Measurements from ENCODE around the gene MISP. TPM values are rescaled to one million over a fixed set of nuclear protein-coding genes. Genes with fewer than 3 reads are reported as not detected.

MISP gene
- total RNA-seq, 2 experiments from 2014 or later: not detected

- peaks cover under 1% of the 10 kb centered on the region for H3K27me3 Mint-ChIP-seq
- peaks cover 43% of the 10 kb centered on the region for H3K4me1 Mint-ChIP-seq
- ATAC-seq (no peak), DNase-seq (no peak)
- H3K9me3 Mint-ChIP-seq (ENCODE audit: low read depth): no peaks in the 10 kb centered on the region
- H3K27ac Mint-ChIP-seq: peak overlapping the region; percentile 54
- peak overlapping the region; percentile 69 for H3K4me3 Mint-ChIP-seq
- peaks cover 51% of the 10 kb centered on the region for H3K36me3 Mint-ChIP-seq
- CTCF ChIA-PET: interaction anchor here (1.1 kb wide), 1 partner anchor 122 kb away, joined by 3 read pairs; no protein-coding TSS in a partner anchor
Measured at GRCh38 chr19:801861-802497, 51.1 kb downstream of the MISP start.

GRCh38 chr19:802498-803098, 51.7 kb downstream of the MISP start:
- ATAC-seq: no peak
- peaks cover 57% of the 10 kb centered on the region for H3K36me3 Mint-ChIP-seq
- H3K9me3 Mint-ChIP-seq (ENCODE audit: low read depth): no peaks in the 10 kb centered on the region
- no peak for DNase-seq
- CTCF ChIA-PET: interaction anchor here (1.1 kb wide), 1 partner anchor 121 kb away, joined by 3 read pairs; no protein-coding TSS in a partner anchor
- no peak overlapping the region for H3K27ac Mint-ChIP-seq
- peaks cover 46% of the 10 kb centered on the region for H3K4me1 Mint-ChIP-seq
- no peaks in the 10 kb centered on the region for H3K27me3 Mint-ChIP-seq
- peak overlapping the region; percentile 20 for H3K4me3 Mint-ChIP-seq

- Mint-ChIP-seq H3K9me3 (ENCODE audit: low read depth) (no peaks in the 10 kb centered on the region), H3K36me3 (peaks cover 62% of the 10 kb centered on the region), H3K27me3 (no peaks in the 10 kb centered on the region), H3K27ac (peak overlapping the region; percentile 15), H3K4me1 (peaks cover 49% of the 10 kb centered on the region), H3K4me3 (no peak overlapping the region)
- no peak for DNase-seq
- CTCF ChIA-PET: interaction anchor here (1.1 kb wide), 1 partner anchor 121 kb away, joined by 3 read pairs; no protein-coding TSS in a partner anchor
- no peak for ATAC-seq
Measured at GRCh38 chr19:803099-803561, 52.2 kb downstream of the MISP start.

- Mint-ChIP-seq H3K27ac (peak overlapping the region; percentile 15), H3K9me3 (ENCODE audit: low read depth) (no peaks in the 10 kb centered on the region), H3K36me3 (peaks cover 58% of the 10 kb centered on the region), H3K4me1 (peaks cover 49% of the 10 kb centered on the region), H3K4me3 (no peak overlapping the region), H3K27me3 (no peaks in the 10 kb centered on the region)
- CTCF ChIA-PET: no interaction called here
- DNase-seq: no peak
- no peak for ATAC-seq
Measured at GRCh38 chr19:803686-804418, 52.9 kb downstream of the MISP start.

GRCh38 chr19:804419-805165, 53.7 kb downstream of the MISP start:
- no peak for DNase-seq
- CTCF ChIA-PET: no interaction called here
- Mint-ChIP-seq H3K27me3 (no peaks in the 10 kb centered on the region), H3K9me3 (ENCODE audit: low read depth) (no peaks in the 10 kb centered on the region), H3K36me3 (peaks cover 52% of the 10 kb centered on the region), H3K4me1 (peaks cover 48% of the 10 kb centered on the region), H3K4me3 (no peak overlapping the region), H3K27ac (no peak overlapping the region)
- no peak for ATAC-seq

GRCh38 chr19:805166-805551, 54.2 kb downstream of the MISP start:
- peaks cover 43% of the 10 kb centered on the region for H3K4me1 Mint-ChIP-seq

GRCh38 chr19:805600-806550, 55.0 kb downstream of the MISP start:
- no peaks in the 10 kb centered on the region for H3K9me3 Mint-ChIP-seq (ENCODE audit: low read depth)
- DNase-seq: no peak
- CTCF ChIA-PET: no interaction called here
- H3K27ac Mint-ChIP-seq: no peak overlapping the region
- peaks cover 52% of the 10 kb centered on the region for H3K36me3 Mint-ChIP-seq
- peaks cover 37% of the 10 kb centered on the region for H3K4me1 Mint-ChIP-seq
- no peak for ATAC-seq
- H3K27me3 Mint-ChIP-seq: no peaks in the 10 kb centered on the region
- no peak overlapping the region for H3K4me3 Mint-ChIP-seq

More at GRCh38 chr19:805166-805551, 54.2 kb downstream of the MISP start:
- Mint-ChIP-seq H3K36me3 (peaks cover 54% of the 10 kb centered on the region), H3K27ac (no peak overlapping the region), H3K4me3 (no peak overlapping the region), H3K9me3 (ENCODE audit: low read depth) (no peaks in the 10 kb centered on the region), H3K27me3 (no peaks in the 10 kb centered on the region)
- no peak for DNase-seq
- ATAC-seq: no peak
- CTCF ChIA-PET: no interaction called here

- no peak overlapping the region for H3K27ac Mint-ChIP-seq
- H3K27me3 Mint-ChIP-seq: no peaks in the 10 kb centered on the region
- peaks cover 56% of the 10 kb centered on the region for H3K36me3 Mint-ChIP-seq
- DNase-seq (no peak), ATAC-seq (no peak)
- CTCF ChIA-PET: no interaction called here
- peaks cover 27% of the 10 kb centered on the region for H3K4me1 Mint-ChIP-seq
- no peak overlapping the region for H3K4me3 Mint-ChIP-seq
- no peaks in the 10 kb centered on the region for H3K9me3 Mint-ChIP-seq (ENCODE audit: low read depth)
Measured at GRCh38 chr19:806815-807421, 56.0 kb downstream of the MISP start.

GRCh38 chr19:807627-808422, 56.9 kb downstream of the MISP start:
- Mint-ChIP-seq H3K4me3 (no peak overlapping the region), H3K36me3 (peaks cover 53% of the 10 kb centered on the region), H3K9me3 (ENCODE audit: low read depth) (no peaks in the 10 kb centered on the region), H3K4me1 (peaks cover 19% of the 10 kb centered on the region), H3K27ac (peak overlapping the region; percentile 51), H3K27me3 (no peaks in the 10 kb centered on the region)
- no peak for ATAC-seq
- no peak for DNase-seq
- CTCF ChIA-PET: no interaction called here

- no peak for ATAC-seq
- H3K4me1 Mint-ChIP-seq: peaks cover 15% of the 10 kb centered on the region
- no peak for DNase-seq
- CTCF ChIA-PET: no interaction called here
- H3K27ac Mint-ChIP-seq: no peak overlapping the region
- no peaks in the 10 kb centered on the region for H3K27me3 Mint-ChIP-seq
- H3K9me3 Mint-ChIP-seq (ENCODE audit: low read depth): no peaks in the 10 kb centered on the region
- no peak overlapping the region for H3K4me3 Mint-ChIP-seq
- H3K36me3 Mint-ChIP-seq: peaks cover 53% of the 10 kb centered on the region
Measured at GRCh38 chr19:808423-808775, 57.5 kb downstream of the MISP start.

GRCh38 chr19:810077-810855, 59.4 kb downstream of the MISP start:
- H3K9me3 Mint-ChIP-seq (ENCODE audit: low read depth): no peaks in the 10 kb centered on the region
- DNase-seq (no peak), ATAC-seq (no peak)
- H3K27ac Mint-ChIP-seq: no peak overlapping the region
- H3K27me3 Mint-ChIP-seq: no peaks in the 10 kb centered on the region
- H3K4me3 Mint-ChIP-seq: no peak overlapping the region
- H3K36me3 Mint-ChIP-seq: peaks cover 48% of the 10 kb centered on the region
- CTCF ChIA-PET: no interaction called here
- H3K4me1 Mint-ChIP-seq: peaks cover 10% of the 10 kb centered on the region
